Esophagus muscularis mucosa (tissue), 4 donors: ENCODE measurements around the gene PNMA6F. TPM values are rescaled to one million over a fixed set of nuclear protein-coding genes. Genes with fewer than 3 reads are reported as not detected.

Experiments
- DNase-seq: peaks from one replicate; pipeline ENCODE4 v3.0.0-alpha.2; 2017; ENCODE audit errors: extremely low spot score
- H3K27ac ChIP-seq, 4 donors: fragments of 200-600 bp; sonication (generic); replicated peaks in 1 of 4; 1 replicate in 3 of 4; 2 replicates in 1 of 4; pipeline ENCODE4 v1.5.1; 2016 to 2019; ENCODE audit warnings: mild to moderate bottlenecking in 1 of 4
- H3K27me3 ChIP-seq, 4 donors: fragments of 200-600 bp; sonication (generic); one replicate each; pipeline versions ENCODE4 v1.5.1 to v1.6.0; 2016 to 2019
- H3K36me3 ChIP-seq, 4 donors: fragments of 200-600 bp; sonication (generic); one replicate each; pipeline ENCODE4 v1.5.1; 2016 to 2019
- H3K4me1 ChIP-seq, 4 donors: fragments of 200-600 bp; sonication (generic); one replicate each; pipeline ENCODE4 v1.5.1; 2016 to 2019
- H3K4me3 ChIP-seq, 4 donors: fragments of 200-600 bp; sonication (generic); 1 replicate in 2 of 4; 2 replicates in 2 of 4; pipeline ENCODE4 v1.5.1; 2016 to 2019; ENCODE audit warnings: mild to moderate bottlenecking in 4 of 4, moderate library complexity in 1 of 4
- H3K9me3 ChIP-seq, 4 donors: fragments of 200-600 bp; sonication (generic); 1 replicate in 3 of 4; 2 replicates in 1 of 4; pipeline ENCODE4 v1.5.1; 2016 to 2019
- CTCF ChIP-seq, 3 experiments: fragments of 200-600 bp in 2 of 3; fragments of 450-650 bp in 1 of 3; sonication (generic) in 2 of 3; IDR thresholded peaks; one replicate each; pipeline ENCODE4 v1.5.1; 2017 to 2019; ENCODE audit warnings: antibody characterized with exemption in 3 of 3, mild to moderate bottlenecking in 2 of 3, moderate library complexity in 1 of 3
- EP300 ChIP-seq: sonication (generic); formaldehyde crosslinking; IDR thresholded peaks from one replicate; pipeline ENCODE4 v1.6.1; 2017; ENCODE audit warnings: antibody characterized with exemption
- POLR2A ChIP-seq: fragments of 450-650 bp; IDR thresholded peaks from one replicate; pipeline ENCODE4 v1.6.1; 2017; ENCODE audit warnings: antibody characterized with exemption, moderate library complexity, mild to moderate bottlenecking, low read depth
- POLR2AphosphoS5 ChIP-seq, 2 donors: sonication (generic); formaldehyde crosslinking; IDR thresholded peaks; one replicate each; pipeline ENCODE4 v1.6.1; 2017; ENCODE audit warnings: antibody characterized with exemption in 2 of 2
- WGBS: methylation state at CpG from one replicate; pipeline ENCODE4 v1.1.5; 2018; 5-methylcytosine and 5-hydroxymethylcytosine counted together
- intact Hi-C: fragments of 100-400 bp; cut with DNase I; formaldehyde crosslinking; loops from one replicate; pipeline ENCODE4 v1.15.1; 2023
- total RNA-seq, 4 donors: library from RNA; depleted of rRNA; stranded (reverse); fragments of >200 nt; gene quantifications; one replicate each; pipeline versions ENCODE4 v1.1.0 to v1.2.1, GENCODE V29; 2016

Gene PNMA6F
- total RNA-seq, 4 donors from 2014 or later = not detected

GRCh38 chrX:153307276-153308178 is 14.0 kb downstream of the PNMA6F start:
- H3K27me3 ChIP-seq = no peaks in the 10 kb centered on the region
- H3K9me3 ChIP-seq = no peaks in the 10 kb centered on the region
- H3K4me3 ChIP-seq = no peak overlapping the region
- H3K4me1 ChIP-seq = no peaks in the 10 kb centered on the region
- H3K27ac ChIP-seq = no peak overlapping the region
- DNase-seq = no peak
- intact Hi-C loops = no loop called here
- H3K36me3 ChIP-seq = no peaks in the 10 kb centered on the region
- no peak for TF ChIP-seq CTCF (IDR thresholded peaks at IDR 0.05)
- no peak for TF ChIP-seq POLR2A
- no peak for TF ChIP-seq EP300
- TF ChIP-seq POLR2AphosphoS5 (IDR thresholded peaks at IDR 0.05) = no peak
- WGBS = 77% methylated on average over 12 of the region's 12 CpGs

GRCh38 chrX:153306527-153307115 is 14.9 kb downstream of the PNMA6F start:
- DNase-seq = no peak
- Histone ChIP-seq H3K36me3 (no peaks in the 10 kb centered on the region), H3K4me3 (no peak overlapping the region), H3K9me3 (no peaks in the 10 kb centered on the region), H3K27ac (no peak overlapping the region), H3K27me3 (no peaks in the 10 kb centered on the region), H3K4me1 (no peaks in the 10 kb centered on the region)
- no peak for TF ChIP-seq EP300
- TF ChIP-seq POLR2A = no peak
- TF ChIP-seq CTCF (IDR thresholded peaks at IDR 0.05) = no peak
- no peak for TF ChIP-seq POLR2AphosphoS5 (IDR thresholded peaks at IDR 0.05)
- intact Hi-C loops = no loop called here
- WGBS = 69% methylated on average over 16 of the region's 17 CpGs

GRCh38 chrX:153305972-153306371 is 15.6 kb downstream of the PNMA6F start:
- intact Hi-C loops = no loop called here
- no peak for TF ChIP-seq EP300
- no peak for TF ChIP-seq POLR2AphosphoS5 (IDR thresholded peaks at IDR 0.05)
- no peak for TF ChIP-seq CTCF (IDR thresholded peaks at IDR 0.05)
- no peak for TF ChIP-seq POLR2A
- Histone ChIP-seq H3K4me3 (no peak overlapping the region), H3K9me3 (no peaks in the 10 kb centered on the region), H3K36me3 (no peaks in the 10 kb centered on the region), H3K27me3 (no peaks in the 10 kb centered on the region), H3K4me1 (no peaks in the 10 kb centered on the region), H3K27ac (no peak overlapping the region)
- DNase-seq = no peak
- WGBS = 81% methylated on average over 3 of the region's 3 CpGs

- no peak overlapping the region for H3K27ac ChIP-seq
These were observed 16.4 kb downstream of the PNMA6F start for GRCh38 chrX:153304988-153305736.

More at GRCh38 chrX:153304988-153305736, 16.4 kb downstream of the PNMA6F start:
- Histone ChIP-seq H3K4me1 (no peaks in the 10 kb centered on the region), H3K4me3 (no peak overlapping the region), H3K27me3 (no peaks in the 10 kb centered on the region), H3K9me3 (no peaks in the 10 kb centered on the region), H3K36me3 (no peaks in the 10 kb centered on the region)
- 77% methylated on average over 8 of the region's 9 CpGs for WGBS
- intact Hi-C loops = no loop called here
- no peak for TF ChIP-seq EP300
- no peak for TF ChIP-seq POLR2AphosphoS5 (IDR thresholded peaks at IDR 0.05)
- no peak for TF ChIP-seq POLR2A
- TF ChIP-seq CTCF (IDR thresholded peaks at IDR 0.05) = no peak
- no peak for DNase-seq
